ENCODE data around the gene VARS2.

The VARS2 gene

GRCh38 chr6:30891450-30891723 lies 22.7 kb upstream of the VARS2 start:
- H2AFZ ChIP-seq (ENCODE audit: low read length), result no peak overlapping the region
- no peak overlapping the region for H3K4me2 ChIP-seq (ENCODE audit: low read depth, low read length)
- no peak overlapping the region for H3K9ac ChIP-seq (ENCODE audit: low read length)
- H3K27me3 ChIP-seq (replicated peaks; ENCODE audit: insufficient read depth, low read length), result peaks cover 75% of the 10 kb centered on the region
- H3K36me3 ChIP-seq (replicated peaks; ENCODE audit: insufficient read depth, low read length), result no peaks in the 10 kb centered on the region
- no peak for DNase-seq
- H4K20me1 ChIP-seq (ENCODE audit: insufficient read depth, low read length), result no peaks in the 10 kb centered on the region
- TF ChIP-seq, protein P1, sequence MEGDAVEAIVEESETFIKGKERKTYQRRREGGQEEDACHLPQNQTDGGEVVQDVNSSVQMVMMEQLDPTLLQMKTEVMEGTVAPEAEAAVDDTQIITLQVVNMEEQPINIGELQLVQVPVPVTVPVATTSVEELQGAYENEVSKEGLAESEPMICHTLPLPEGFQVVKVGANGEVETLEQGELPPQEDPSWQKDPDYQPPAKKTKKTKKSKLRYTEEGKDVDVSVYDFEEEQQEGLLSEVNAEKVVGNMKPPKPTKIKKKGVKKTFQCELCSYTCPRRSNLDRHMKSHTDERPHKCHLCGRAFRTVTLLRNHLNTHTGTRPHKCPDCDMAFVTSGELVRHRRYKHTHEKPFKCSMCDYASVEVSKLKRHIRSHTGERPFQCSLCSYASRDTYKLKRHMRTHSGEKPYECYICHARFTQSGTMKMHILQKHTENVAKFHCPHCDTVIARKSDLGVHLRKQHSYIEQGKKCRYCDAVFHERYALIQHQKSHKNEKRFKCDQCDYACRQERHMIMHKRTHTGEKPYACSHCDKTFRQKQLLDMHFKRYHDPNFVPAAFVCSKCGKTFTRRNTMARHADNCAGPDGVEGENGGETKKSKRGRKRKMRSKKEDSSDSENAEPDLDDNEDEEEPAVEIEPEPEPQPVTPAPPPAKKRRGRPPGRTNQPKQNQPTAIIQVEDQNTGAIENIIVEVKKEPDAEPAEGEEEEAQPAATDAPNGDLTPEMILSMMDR (IDR thresholded peaks at IDR 0.05; ENCODE audit: low read length), result no peak
- TF ChIP-seq EZH2 (optimal IDR thresholded peaks at IDR 0.05; ENCODE audit: low read depth, low read length), result no peak
- TF ChIP-seq EZH2phosphoT487 (IDR thresholded peaks at IDR 0.05; ENCODE audit: low read length), result no peak
- no peak overlapping the region for H3K27ac ChIP-seq (ENCODE audit: low read length)
- H3K9me3 ChIP-seq (replicated peaks; ENCODE audit: insufficient read depth, low read length), result no peaks in the 10 kb centered on the region
- no peaks in the 10 kb centered on the region for H3K4me1 ChIP-seq (ENCODE audit: low read length)
- no peaks in the 10 kb centered on the region for H3K9me2 ChIP-seq (replicated peaks; ENCODE audit: insufficient read depth, low read length)
- no peaks in the 10 kb centered on the region for H3K79me2 ChIP-seq (ENCODE audit: low read length)
- no peak overlapping the region for H3K4me3 ChIP-seq (ENCODE audit: low read length)
- no peaks in the 10 kb centered on the region for H3F3A ChIP-seq (ENCODE audit: insufficient read depth, low read length)

- Histone ChIP-seq H3K9me2 (replicated peaks; ENCODE audit: insufficient read depth, low read length) (no peaks in the 10 kb centered on the region), H3K36me3 (replicated peaks; ENCODE audit: insufficient read depth, low read length) (no peaks in the 10 kb centered on the region), H3F3A (ENCODE audit: insufficient read depth, low read length) (no peaks in the 10 kb centered on the region), H2AFZ (ENCODE audit: low read length) (no peak overlapping the region), H3K9ac (ENCODE audit: low read length) (no peak overlapping the region), H3K4me1 (ENCODE audit: low read length) (no peaks in the 10 kb centered on the region), H4K20me1 (ENCODE audit: insufficient read depth, low read length) (no peaks in the 10 kb centered on the region), H3K79me2 (ENCODE audit: low read length) (no peaks in the 10 kb centered on the region), H3K4me2 (ENCODE audit: low read depth, low read length) (no peak overlapping the region), H3K9me3 (replicated peaks; ENCODE audit: insufficient read depth, low read length) (no peaks in the 10 kb centered on the region), H3K27ac (ENCODE audit: low read length) (no peak overlapping the region), H3K27me3 (replicated peaks; ENCODE audit: insufficient read depth, low read length) (peaks cover 75% of the 10 kb centered on the region), H3K4me3 (ENCODE audit: low read length) (no peak overlapping the region)
- TF ChIP-seq EZH2phosphoT487 (IDR thresholded peaks at IDR 0.05; ENCODE audit: low read length), result no peak
- TF ChIP-seq EZH2 (optimal IDR thresholded peaks at IDR 0.05; ENCODE audit: low read depth, low read length), result no peak
- TF ChIP-seq, protein P1 (IDR thresholded peaks at IDR 0.05; ENCODE audit: low read length), result no peak
- no peak for DNase-seq
Observed at GRCh38 chr6:30891816-30892538, 22.1 kb upstream of the VARS2 start.

- Histone ChIP-seq H3K4me1 (ENCODE audit: low read length) (no peaks in the 10 kb centered on the region), H3K9ac (ENCODE audit: low read length) (no peak overlapping the region), H3K9me2 (replicated peaks; ENCODE audit: insufficient read depth, low read length) (no peaks in the 10 kb centered on the region), H3K4me2 (ENCODE audit: low read depth, low read length) (no peak overlapping the region), H3K9me3 (replicated peaks; ENCODE audit: insufficient read depth, low read length) (no peaks in the 10 kb centered on the region), H3K27me3 (replicated peaks; ENCODE audit: insufficient read depth, low read length) (peaks cover 81% of the 10 kb centered on the region), H3K4me3 (ENCODE audit: low read length) (no peak overlapping the region), H3K79me2 (ENCODE audit: low read length) (no peaks in the 10 kb centered on the region), H3K27ac (ENCODE audit: low read length) (no peak overlapping the region), H3F3A (ENCODE audit: insufficient read depth, low read length) (no peaks in the 10 kb centered on the region), H4K20me1 (ENCODE audit: insufficient read depth, low read length) (no peaks in the 10 kb centered on the region), H3K36me3 (replicated peaks; ENCODE audit: insufficient read depth, low read length) (no peaks in the 10 kb centered on the region), H2AFZ (ENCODE audit: low read length) (no peak overlapping the region)
- DNase-seq, result no peak
- TF ChIP-seq EZH2 (optimal IDR thresholded peaks at IDR 0.05; ENCODE audit: low read depth, low read length) (no peak), EZH2phosphoT487 (IDR thresholded peaks at IDR 0.05; ENCODE audit: low read length) (no peak)
Observed at GRCh38 chr6:30893001-30893591, 20.9 kb upstream of the VARS2 start.

- H4K20me1 ChIP-seq (ENCODE audit: insufficient read depth, low read length), result no peaks in the 10 kb centered on the region
- TF ChIP-seq EZH2phosphoT487 (IDR thresholded peaks at IDR 0.05; ENCODE audit: low read length), result no peak
- TF ChIP-seq EZH2 (optimal IDR thresholded peaks at IDR 0.05; ENCODE audit: low read depth, low read length), result no peak
- TF ChIP-seq, protein P1 (IDR thresholded peaks at IDR 0.05; ENCODE audit: low read length), result no peak
- no peak for DNase-seq
- H3F3A ChIP-seq (ENCODE audit: insufficient read depth, low read length), result no peaks in the 10 kb centered on the region
- no peaks in the 10 kb centered on the region for H3K9me3 ChIP-seq (replicated peaks; ENCODE audit: insufficient read depth, low read length)
- H3K36me3 ChIP-seq (replicated peaks; ENCODE audit: insufficient read depth, low read length), result no peaks in the 10 kb centered on the region
- H2AFZ ChIP-seq (ENCODE audit: low read length), result no peak overlapping the region
- H3K9me2 ChIP-seq (replicated peaks; ENCODE audit: insufficient read depth, low read length), result no peaks in the 10 kb centered on the region
- H3K27me3 ChIP-seq (replicated peaks; ENCODE audit: insufficient read depth, low read length), result peaks cover 87% of the 10 kb centered on the region
- H3K27ac ChIP-seq (ENCODE audit: low read length), result no peak overlapping the region
- no peak overlapping the region for H3K4me3 ChIP-seq (ENCODE audit: low read length)
- H3K79me2 ChIP-seq (ENCODE audit: low read length), result no peaks in the 10 kb centered on the region
- H3K4me2 ChIP-seq (ENCODE audit: low read depth, low read length), result no peak overlapping the region
- no peaks in the 10 kb centered on the region for H3K4me1 ChIP-seq (ENCODE audit: low read length)
- H3K9ac ChIP-seq (ENCODE audit: low read length), result no peak overlapping the region
Observed at GRCh38 chr6:30893666-30894065, 20.4 kb upstream of the VARS2 start.

All from MM.1S (cell line).